HepG2 (cell line): Measurements from ENCODE around the gene GOLGA8B. TPM values are rescaled to one million over a fixed set of nuclear protein-coding genes. Genes with fewer than 3 reads are reported as not detected.

Source experiments
- CCDC6 ChIP-seq: sonication (generic); formaldehyde crosslinking; IDR thresholded peaks from 2 replicates; pipeline ENCODE4 v1.8.1; 2022; ENCODE audit warnings: mild to moderate bottlenecking, missing genetic modification reagents, moderate library complexity
- CHD4 ChIP-seq: fragments of 200-600 bp; sonication (generic); IDR thresholded peaks from 2 replicates; pipeline ENCODE4 v1.7.0; 2017; ENCODE audit warnings: mild to moderate bottlenecking, low read length, borderline replicate concordance
- DDIT3 ChIP-seq: sonication (generic); formaldehyde crosslinking; IDR thresholded peaks from 2 replicates; pipeline ENCODE4 v1.4.0; 2020; ENCODE audit warnings: mild to moderate bottlenecking, missing genetic modification reagents
- GLI4 ChIP-seq: sonication (generic); formaldehyde crosslinking; IDR thresholded peaks from 2 replicates; pipeline ENCODE4 v1.5.1; 2020; ENCODE audit warnings: missing genetic modification reagents, mild to moderate bottlenecking, moderate library complexity, borderline replicate concordance
- HOMEZ ChIP-seq: IDR thresholded peaks from 2 replicates; pipeline ENCODE4 v1.6.1; 2016; ENCODE audit warnings: low read depth
- HOXA3 ChIP-seq: sonication (generic); formaldehyde crosslinking; IDR thresholded peaks from 2 replicates; pipeline ENCODE4 v1.5.0; 2020; ENCODE audit warnings: missing genetic modification reagents
- KAT8 ChIP-seq: IDR thresholded peaks from 2 replicates; pipeline ENCODE4 v1.6.1; 2016; ENCODE audit warnings: missing genetic modification reagents, missing compliant biosample characterization
- KDM3A ChIP-seq: IDR thresholded peaks from 2 replicates; pipeline ENCODE4 v1.6.1; 2018; ENCODE audit warnings: low read depth, missing compliant biosample characterization
- MNT ChIP-seq: fragments of 450-650 bp; IDR thresholded peaks from 2 replicates; pipeline ENCODE4 v1.6.1; 2016
- NCOR1 ChIP-seq: fragments of 200-600 bp; sonication (generic); IDR thresholded peaks from 2 replicates; pipeline ENCODE4 v1.7.0; 2017; ENCODE audit warnings: antibody characterized with exemption, low read length, borderline replicate concordance
- NFATC3 ChIP-seq: sonication (generic); formaldehyde crosslinking; IDR thresholded peaks from 2 replicates; pipeline ENCODE4 v1.5.1; 2020; ENCODE audit warnings: mild to moderate bottlenecking, missing genetic modification reagents
- NFE2L2 ChIP-seq: fragments of 150-350 bp; IDR thresholded peaks from 2 replicates; pipeline ENCODE4 v1.6.1; 2014; ENCODE audit warnings: low read length
- PITX1 ChIP-seq: sonication (generic); formaldehyde crosslinking; IDR thresholded peaks from 2 replicates; pipeline ENCODE4 v1.5.1; 2020; ENCODE audit warnings: mild to moderate bottlenecking, missing genetic modification reagents
- POLR2A ChIP-seq, 2 experiments: IDR thresholded peaks; 2 replicates each; pipeline ENCODE4 v1.6.1; 2011; ENCODE audit warnings: low read depth in 2 of 2, low read length in 2 of 2, mild to moderate bottlenecking in 1 of 2, moderate library complexity in 1 of 2; ENCODE audit not compliant: insufficient read depth in 1 of 2
- POLR2G ChIP-seq: fragments of 200-400 bp; formaldehyde crosslinking; IDR thresholded peaks from 2 replicates; pipeline ENCODE4 v1.6.1; 2018; ENCODE audit warnings: mild to moderate bottlenecking, low read depth, low read length, moderate library complexity
- RBAK ChIP-seq: sonication (generic); formaldehyde crosslinking; IDR thresholded peaks from 2 replicates; pipeline ENCODE4 v1.5.1; 2020; ENCODE audit warnings: mild to moderate bottlenecking, missing genetic modification reagents
- SPEN ChIP-seq: sonication (generic); formaldehyde crosslinking; IDR thresholded peaks from 2 replicates; pipeline ENCODE4 v1.5.1; 2020; ENCODE audit warnings: low read depth, mild to moderate bottlenecking, missing genetic modification reagents
- TEF ChIP-seq: sonication (generic); formaldehyde crosslinking; IDR thresholded peaks from 2 replicates; pipeline ENCODE4 v1.5.0; 2020; ENCODE audit warnings: missing genetic modification reagents
- TFDP2 ChIP-seq: sonication (generic); formaldehyde crosslinking; IDR thresholded peaks from 2 replicates; pipeline ENCODE4 v1.4.0; 2020; ENCODE audit warnings: missing genetic modification reagents
- U2AF1 ChIP-seq: fragments of 200-400 bp; formaldehyde crosslinking; optimal IDR thresholded peaks from 2 replicates; pipeline ENCODE3; 2017; ENCODE audit warnings: mild to moderate bottlenecking, low read depth, low read length
- ZFP36 ChIP-seq: fragments of 150-350 bp; IDR thresholded peaks from 2 replicates; pipeline ENCODE4 v1.6.1; 2018; ENCODE audit warnings: borderline replicate concordance, low read length, low read depth; ENCODE audit not compliant: partially characterized antibody
- ZGPAT ChIP-seq: IDR thresholded peaks from 2 replicates; pipeline ENCODE4 v1.6.1; 2016; ENCODE audit warnings: mild to moderate bottlenecking
- ZNF34 ChIP-seq: sonication (generic); formaldehyde crosslinking; IDR thresholded peaks from 2 replicates; pipeline ENCODE4 v1.4.0; 2020; ENCODE audit warnings: mild to moderate bottlenecking, missing genetic modification reagents, borderline replicate concordance
- ZNF343 ChIP-seq: sonication (generic); formaldehyde crosslinking; IDR thresholded peaks from 2 replicates; pipeline ENCODE4 v1.4.0; 2020; ENCODE audit warnings: mild to moderate bottlenecking, missing genetic modification reagents
- ZNF670 ChIP-seq: sonication (generic); formaldehyde crosslinking; IDR thresholded peaks from 2 replicates; pipeline ENCODE4 v1.8.0; 2022; ENCODE audit warnings: mild to moderate bottlenecking, missing genetic modification reagents, borderline replicate concordance
- polyA plus RNA-seq, 8 experiments: library from polyadenylated mRNA; depleted of rRNA in 3 of 8; stranded (reverse) in 7 of 8; unstranded in 1 of 8; fragments of >200 nt; fragmentation: Illumina TruSeq in 4 of 8; extraction: Trizol in 4 of 8; gene quantifications; 2 replicates each; pipeline versions ENCODE4 v1.2.1 to v1.2.3, GENCODE V29; 2011 to 2016; ENCODE audit warnings: low read depth in 4 of 8, missing spikeins in 1 of 8, mixed read lengths in 1 of 8; ENCODE audit not compliant: insufficient read depth in 1 of 8
- total RNA-seq, 5 experiments: library from RNA; depleted of rRNA; stranded (reverse); fragments of >200 nt; fragmentation: Illumina TruSeq; extraction: Trizol; gene quantifications; 2 replicates each; pipeline ENCODE4 v1.2.3, GENCODE V29; 2016; ENCODE audit warnings: low read depth in 1 of 5

The GOLGA8B gene
- total and polyA plus RNA-seq, 2 of the 13 experiments (the other 11 are each of a cell fraction or from before 2014, with no cell fraction given): 38.8 to 89.0 TPM

GRCh38 chr15:34588046-34588674 is 4.7 kb upstream of the GOLGA8B start (continued):
- TF ChIP-seq TFDP2 (peak; percentile 20; the same call in 1 of the 2 replicates), NFE2L2 (no peak), ZGPAT (CRISPR knock-in tag) (no peak), TEF (no peak), KAT8 (0 out of 2 replicates have a peak, but pooled peaks have one; percentile 30), ZFP36 (no peak), POLR2A (IDR thresholded peaks at IDR 0.05; ENCODE audit: insufficient read depth in 1 of 2, low read depth in 2 of 2, low read length in 2 of 2) (peak; percentile 78 to 95), GLI4 (CRISPR knock-in tag) (no peak), CHD4 (no peak), DDIT3 (CRISPR knock-in tag) (no peak), ZNF34 (no peak), KDM3A (CRISPR knock-in tag) (no peak), ZNF343 (no peak), ZNF670 (CRISPR knock-in tag) (no peak), U2AF1 (no peak), SPEN (0 out of 2 replicates have a peak, but pooled peaks have one; percentile 17), NFATC3 (no peak), RBAK (CRISPR knock-in tag) (no peak), HOMEZ (peak; percentile 40; the same call in 1 of the 2 replicates), NCOR1 (no peak), HOXA3 (CRISPR knock-in tag) (peak; percentile 46; the same call in 1 of the 2 replicates), PITX1 (no peak), POLR2G (peak; percentile 50), CCDC6 (no peak), MNT (no peak)
